H1 (cell line): Measurements from ENCODE around the gene USP49. TPM values are rescaled to one million over a fixed set of nuclear protein-coding genes. Genes with fewer than 3 reads are reported as not detected.

Experiments used
- TCF12 ChIP-seq: IDR thresholded peaks from 2 replicates; pipeline ENCODE4 v1.6.1; 2011; ENCODE audit warnings: low read depth, mild to moderate bottlenecking, low read length
- polyA plus RNA-seq, 7 experiments: library from polyadenylated mRNA; depleted of rRNA in 3 of 7; stranded (reverse) in 5 of 7; unstranded in 2 of 7; fragments of >200 nt in 5 of 7; fragments of 200-250 nt in 2 of 7; gene quantifications; 1 replicate in 5 of 7; 2 replicates in 1 of 7; 4 replicates in 1 of 7; pipeline versions ENCODE4 v1.2.1 to v1.2.3, GENCODE V29; 2011 to 2013; ENCODE audit warnings: missing spikeins in 2 of 7, mixed read lengths in 2 of 7
- total RNA-seq: library from RNA; stranded (reverse); fragmentation: NEBNext Ultra II Directional; extraction: Animal tissue kit (Norgen Biotek cat#: 25700); gene quantifications from 2 replicates; pipeline ENCODE4 v1.2.1, GENCODE V29; 2021
- TF ChIP-seq, protein P1 (sequence below): IDR thresholded peaks from 2 replicates; pipeline ENCODE4 v1.6.1; 2012; ENCODE audit warnings: inconsistent platforms

Gene USP49
- total and polyA plus RNA-seq, 2 of the 8 experiments (the other 6 are each of a cell fraction or from before 2014, with no cell fraction given) = 6.9 to 24.4 TPM

DNA sequence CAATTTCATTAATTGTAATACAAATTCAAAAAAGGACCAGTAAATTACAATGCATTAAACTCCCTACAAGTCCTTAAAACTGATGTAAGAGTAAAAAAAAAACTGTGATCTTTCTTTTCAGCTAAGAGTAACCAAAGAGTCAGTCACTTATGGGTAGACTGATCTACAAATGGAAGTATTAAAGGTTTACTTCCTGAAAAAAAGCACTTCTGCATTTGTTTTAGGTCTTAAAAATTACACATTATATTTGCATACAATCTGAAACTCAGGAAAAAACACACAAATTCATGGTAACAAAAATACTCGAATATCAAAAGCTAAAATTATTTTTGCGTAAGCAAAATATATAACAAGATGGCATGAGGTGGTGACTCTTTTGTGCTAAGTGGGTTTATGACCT lies 23.5 kb downstream of the USP49 start (continued):
- TF ChIP-seq, protein P1, sequence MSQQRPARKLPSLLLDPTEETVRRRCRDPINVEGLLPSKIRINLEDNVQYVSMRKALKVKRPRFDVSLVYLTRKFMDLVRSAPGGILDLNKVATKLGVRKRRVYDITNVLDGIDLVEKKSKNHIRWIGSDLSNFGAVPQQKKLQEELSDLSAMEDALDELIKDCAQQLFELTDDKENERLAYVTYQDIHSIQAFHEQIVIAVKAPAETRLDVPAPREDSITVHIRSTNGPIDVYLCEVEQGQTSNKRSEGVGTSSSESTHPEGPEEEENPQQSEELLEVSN = no peak
- TF ChIP-seq TCF12 = no peak
- TF ChIP-seq, all 59 proteins: peak for 0
